K562 (cell line): ENCODE data around the gene ZBTB47. TPM values are rescaled to one million over a fixed set of nuclear protein-coding genes. Genes with fewer than 3 reads are reported as not detected.
A peak's percentile ranks its signal among the peaks of the same experiment; 100 is the strongest.

Experiments
- ATF7 ChIP-seq: fragments of 450-650 bp; IDR thresholded peaks from 2 replicates; pipeline ENCODE4 v1.7.1; 2014; ENCODE audit warnings: mild to moderate bottlenecking, moderate library complexity
- BCLAF1 ChIP-seq, 2 experiments: fragments of 450-650 bp in 1 of 2; IDR thresholded peaks; 2 replicates each; pipeline ENCODE4 v1.6.1; 2011 to 2017; ENCODE audit warnings: low read depth in 2 of 2, antibody characterized with exemption in 1 of 2, borderline replicate concordance in 1 of 2, low read length in 1 of 2, mild to moderate bottlenecking in 1 of 2, mixed read lengths in 1 of 2; ENCODE audit not compliant: control insufficient read depth in 1 of 2
- BHLHE40 ChIP-seq: IDR thresholded peaks from 2 replicates; pipeline ENCODE4 v1.6.1; 2011; ENCODE audit warnings: low read length, improper control_type of control experiment
- BRD9 ChIP-seq: fragments of 450-650 bp; IDR thresholded peaks from 2 replicates; pipeline ENCODE4 v1.6.1; 2018; ENCODE audit warnings: low read depth; ENCODE audit not compliant: partially characterized antibody
- E2F3 ChIP-seq: fragments of 250-450 bp; sonication (Bioruptor Pico); IDR thresholded peaks from 2 replicates; pipeline ENCODE4 v1.4.0; 2020; ENCODE audit warnings: mild to moderate bottlenecking
- ETS1 ChIP-seq: conservative IDR thresholded peaks from 2 replicates; pipeline ENCODE4 v1.6.1; 2011; ENCODE audit warnings: low read depth, mild to moderate bottlenecking, low read length; ENCODE audit not compliant: control insufficient read depth
- FIP1L1 ChIP-seq: fragments of 200-400 bp; formaldehyde crosslinking; IDR thresholded peaks from 2 replicates; pipeline ENCODE4 v1.6.1; 2018; ENCODE audit warnings: mild to moderate bottlenecking, low read depth, low read length; ENCODE audit not compliant: poor library complexity, severe bottlenecking
- HMBOX1 ChIP-seq: sonication (generic); IDR thresholded peaks from 2 replicates; pipeline ENCODE4 v1.6.1; 2016
- JUN ChIP-seq, 2 experiments: sonication (generic) in 1 of 2; formaldehyde crosslinking in 1 of 2; IDR thresholded peaks; 2 replicates each; pipeline versions ENCODE4 v1.6.1 to v1.8.0; 2012 to 2022; ENCODE audit warnings: borderline replicate concordance in 2 of 2, mild to moderate bottlenecking in 2 of 2, improper control_type of control experiment in 1 of 2, low read depth in 1 of 2, low read length in 1 of 2, missing genetic modification reagents in 1 of 2
- KAT7 ChIP-seq: sonication (generic); formaldehyde crosslinking; IDR thresholded peaks from 2 replicates; pipeline ENCODE4 v1.8.0; 2022; ENCODE audit warnings: missing genetic modification reagents, mild to moderate bottlenecking, borderline replicate concordance
- NFIC ChIP-seq: fragments of 450-650 bp; IDR thresholded peaks from 2 replicates; pipeline ENCODE4 v1.6.1; 2017; ENCODE audit warnings: mild to moderate bottlenecking, inconsistent platforms
- PHB2 ChIP-seq: fragments of 450-650 bp; IDR thresholded peaks from 2 replicates; pipeline ENCODE4 v1.6.1; 2017; ENCODE audit warnings: low read depth
- PHF21A ChIP-seq: fragments of 450-650 bp; IDR thresholded peaks from 2 replicates; pipeline ENCODE4 v1.6.1; 2017; ENCODE audit warnings: low read depth, borderline replicate concordance
- POLR2AphosphoS2 ChIP-seq: IDR thresholded peaks from 2 replicates; pipeline ENCODE4 v1.6.1; 2012; ENCODE audit warnings: low read length, improper control_type of control experiment
- RBFOX2 ChIP-seq: fragments of 200-400 bp; formaldehyde crosslinking; IDR thresholded peaks from 2 replicates; pipeline ENCODE4 v1.6.1; 2017; ENCODE audit warnings: low read depth, mild to moderate bottlenecking, low read length, moderate library complexity
- RBM15 ChIP-seq: fragments of 200-400 bp; formaldehyde crosslinking; IDR thresholded peaks from 2 replicates; pipeline ENCODE4 v1.6.1; 2018; ENCODE audit warnings: mild to moderate bottlenecking, low read length, moderate library complexity; ENCODE audit not compliant: insufficient read depth
- SNIP1 ChIP-seq: fragments of 450-650 bp; IDR thresholded peaks from 2 replicates; pipeline ENCODE4 v1.7.1; 2017; ENCODE audit warnings: low read depth, mild to moderate bottlenecking
- SRSF9 ChIP-seq: fragments of 200-400 bp; formaldehyde crosslinking; IDR thresholded peaks from 2 replicates; pipeline ENCODE4 v1.6.1; 2017; ENCODE audit warnings: low read depth, low read length, borderline replicate concordance
- TEAD1 ChIP-seq, 2 experiments: fragments of 450-650 bp in 1 of 2; sonication (generic) in 1 of 2; formaldehyde crosslinking; IDR thresholded peaks; 2 replicates each; pipeline versions ENCODE4 v1.4.0 to v1.8.0; 2020 to 2022; ENCODE audit warnings: mild to moderate bottlenecking in 2 of 2, missing genetic modification reagents in 1 of 2
- TEAD4 ChIP-seq, 2 experiments: sonication (generic) in 1 of 2; formaldehyde crosslinking in 1 of 2; IDR thresholded peaks; 2 replicates each; pipeline versions ENCODE4 v1.6.1 to v1.8.0; 2012 to 2022; ENCODE audit warnings: borderline replicate concordance in 1 of 2, inconsistent platforms in 1 of 2, low read length in 1 of 2, mild to moderate bottlenecking in 1 of 2, missing genetic modification reagents in 1 of 2
- XRCC4 ChIP-seq: IDR thresholded peaks from one replicate; pipeline ENCODE4 v1.6.1; 2011; ENCODE audit not compliant: insufficient read depth, insufficient read length; ENCODE audit errors: extremely low read depth
- ZBTB1 ChIP-seq: sonication (generic); formaldehyde crosslinking; IDR thresholded peaks from 2 replicates; pipeline ENCODE4 v1.8.1; 2023; ENCODE audit warnings: missing genetic modification reagents, low read depth, mild to moderate bottlenecking, borderline replicate concordance
- polyA plus RNA-seq, 8 experiments: library from polyadenylated mRNA; depleted of rRNA in 4 of 8; stranded (reverse) in 5 of 8; unstranded in 3 of 8; fragments of >200 nt; fragmentation: Nextera tagmentation in 2 of 8; fragmentation: Illumina TruSeq in 1 of 8; extraction: Ambion mirVana in 2 of 8; extraction: Trizol in 1 of 8; gene quantifications; 2 replicates each; pipeline versions ENCODE4 v1.2.1 to v1.2.3, GENCODE V29; 2011 to 2014; ENCODE audit warnings: inconsistent platforms in 1 of 8, missing spikeins in 1 of 8
- total RNA-seq, 7 experiments: library from RNA; depleted of rRNA in 6 of 7; stranded (reverse); fragments of >200 nt in 6 of 7; fragmentation: Illumina TruSeq in 2 of 7; extraction: Trizol in 2 of 7; gene quantifications; 2 replicates each; pipeline versions ENCODE4 v1.2.1 to v1.2.3, GENCODE V29; 2011 to 2021; ENCODE audit warnings: low replicate concordance in 1 of 7

ZBTB47 gene
- total and polyA plus RNA-seq, 9 of the 15 experiments (the other 6 are each of a cell fraction or from before 2014, with no cell fraction given) = 0.11 to 4.6 (median 1.7) TPM; not detected in 1

GRCh38 chr3:42653560-42654330, at the start of gene ZBTB47 (continued):
- no peak for TF ChIP-seq BRD9
- TF ChIP-seq TEAD4 (IDR thresholded peaks at IDR 0.05; ENCODE audit: low read length) = no peak
- peak; percentile 58; the same call in 1 of the 2 replicates for TF ChIP-seq TEAD4 (CRISPR knock-in tag; IDR thresholded peaks at IDR 0.05; ENCODE audit: borderline replicate concordance)
- no peak for TF ChIP-seq FIP1L1
- TF ChIP-seq ATF7 = no peak
- no peak for TF ChIP-seq RBM15
- no peak for TF ChIP-seq XRCC4
- TF ChIP-seq BHLHE40 = no peak
- TF ChIP-seq NFIC = peak; percentile 75
- TF ChIP-seq BCLAF1 (IDR thresholded peaks at IDR 0.05; ENCODE audit: borderline replicate concordance in 1 of 2, control insufficient read depth in 1 of 2, low read depth in 2 of 2, low read length in 1 of 2) = no peak
- no peak for TF ChIP-seq RBFOX2
- TF ChIP-seq SNIP1 = no peak
- TF ChIP-seq SRSF9 = no peak
- TF ChIP-seq PHB2 = no peak
- TF ChIP-seq ETS1 = no peak
- TF ChIP-seq JUN (IDR thresholded peaks at IDR 0.05; ENCODE audit: borderline replicate concordance, low read depth, low read length) = no peak
- peak; percentile 44; the same call in 1 of the 2 replicates for TF ChIP-seq JUN (CRISPR knock-in tag; IDR thresholded peaks at IDR 0.05; ENCODE audit: borderline replicate concordance)
- TF ChIP-seq ZBTB1 (CRISPR knock-in tag) = no peak; the same call in 1 of the 2 replicates
- TF ChIP-seq HMBOX1 = no peak
- TF ChIP-seq PHF21A = no peak
- no peak for TF ChIP-seq POLR2AphosphoS2
- no peak for TF ChIP-seq E2F3 (CRISPR knock-in tag)
- TF ChIP-seq KAT7 (CRISPR knock-in tag) = no peak
- TF ChIP-seq TEAD1 (CRISPR knock-in tag; IDR thresholded peaks at IDR 0.05) = 0 out of 4 replicates have a peak, but pooled peaks of 1 of the 2 experiments have one; percentile 14
